GM19023 (cell line): ENCODE results near the gene SRD5A1.
A peak's percentile ranks its signal among the peaks of the same experiment; 100 is the strongest.

Experiments used
- ATAC-seq: cut with Tn5 transposase; IDR thresholded peaks from one replicate; pipeline ENCODE4 v1.9.1; 2021; ENCODE audit warnings: mild to moderate bottlenecking, moderate library complexity; ENCODE audit not compliant: unreplicated experiment

The SRD5A1 gene

GRCh38 chr5:6682239-6682638, 49.0 kb downstream of the SRD5A1 start:
- no peak for ATAC-seq

- no peak for ATAC-seq
These were observed 50.0 kb downstream of the SRD5A1 start for GRCh38 chr5:6683241-6683640.

- no peak for ATAC-seq
These were observed 50.8 kb downstream of the SRD5A1 start for GRCh38 chr5:6684075-6684474.

GRCh38 chr5:6686501-6686900, 53.3 kb downstream of the SRD5A1 start:
- no peak for ATAC-seq

- ATAC-seq, result no peak
These were observed 53.7 kb downstream of the SRD5A1 start for GRCh38 chr5:6686915-6687409.

GRCh38 chr5:6687505-6687904, 54.3 kb downstream of the SRD5A1 start:
- ATAC-seq, result no peak

- ATAC-seq, result no peak
These were observed 59.7 kb downstream of the SRD5A1 start for GRCh38 chr5:6692906-6693305.

GRCh38 chr5:6698696-6699095, 65.5 kb downstream of the SRD5A1 start:
- ATAC-seq, result no peak

- no peak for ATAC-seq
These were observed 66.1 kb downstream of the SRD5A1 start for GRCh38 chr5:6699357-6699756.

- no peak for ATAC-seq
These were observed 66.9 kb downstream of the SRD5A1 start for GRCh38 chr5:6700074-6700684.

GRCh38 chr5:6700685-6701355, 67.6 kb downstream of the SRD5A1 start:
- ATAC-seq, result no peak

- ATAC-seq, result no peak
These were observed 68.3 kb downstream of the SRD5A1 start for GRCh38 chr5:6701491-6701890.

- no peak for ATAC-seq
These were observed 69.4 kb downstream of the SRD5A1 start for GRCh38 chr5:6702633-6703032.

- no peak for ATAC-seq
These were observed 70.6 kb downstream of the SRD5A1 start for GRCh38 chr5:6703806-6704205.

GRCh38 chr5:6704361-6704851, 71.2 kb downstream of the SRD5A1 start:
- ATAC-seq, result no peak

GRCh38 chr5:6705088-6705487, 71.8 kb downstream of the SRD5A1 start:
- peak; percentile 74 for ATAC-seq

- ATAC-seq, result no peak
These were observed 72.7 kb downstream of the SRD5A1 start for GRCh38 chr5:6705959-6706358.

- no peak for ATAC-seq
These were observed 74.6 kb downstream of the SRD5A1 start for GRCh38 chr5:6707852-6708251.

GRCh38 chr5:6708814-6709213, 75.6 kb downstream of the SRD5A1 start:
- ATAC-seq, result no peak

- no peak for ATAC-seq
These were observed 76.8 kb downstream of the SRD5A1 start for GRCh38 chr5:6710070-6710469.

GRCh38 chr5:6710551-6711318, 77.5 kb downstream of the SRD5A1 start:
- no peak for ATAC-seq
